H9 (cell line): Measurements from ENCODE around the gene PDXK. TPM values are rescaled to one million over a fixed set of nuclear protein-coding genes. Genes with fewer than 3 reads are reported as not detected.

ENCODE experiments used
- DNase-seq: peaks from one replicate; pipeline ENCODE4 v3.0.0-alpha.2; 2017
- H2AFZ ChIP-seq: one replicate; pipeline ENCODE4 v1.6.1; 2013; ENCODE audit warnings: mild to moderate bottlenecking, low read length, control low read depth, moderate library complexity
- H2AK5ac ChIP-seq: 2 replicates; pipeline ENCODE4 v1.6.1; 2013; ENCODE audit warnings: low read length, control low read depth, mixed read lengths; ENCODE audit not compliant: insufficient read length
- H2BK120ac ChIP-seq: one replicate; pipeline ENCODE4 v1.6.1; 2013; ENCODE audit warnings: low read depth, mild to moderate bottlenecking, low read length, control low read depth, inconsistent platforms; ENCODE audit not compliant: poor library complexity, severe bottlenecking
- H2BK12ac ChIP-seq: 2 replicates; pipeline ENCODE4 v1.6.1; 2013; ENCODE audit warnings: low read length, control low read depth, mixed read lengths, low read depth; ENCODE audit not compliant: insufficient read length
- H2BK15ac ChIP-seq: 2 replicates; pipeline ENCODE4 v1.6.1; 2013; ENCODE audit warnings: low read depth, low read length, control low read depth
- H2BK20ac ChIP-seq: one replicate; pipeline ENCODE4 v1.6.1; 2013; ENCODE audit warnings: low read depth, mild to moderate bottlenecking, low read length, control low read depth, inconsistent platforms; ENCODE audit not compliant: poor library complexity, severe bottlenecking
- H2BK5ac ChIP-seq: 2 replicates; pipeline ENCODE4 v1.6.1; 2013; ENCODE audit warnings: low read length, control low read depth, mixed read lengths; ENCODE audit not compliant: insufficient read length
- H3K14ac ChIP-seq: 2 replicates; pipeline ENCODE4 v1.6.1; 2013; ENCODE audit warnings: low read length, control low read depth; ENCODE audit not compliant: insufficient read depth
- H3K18ac ChIP-seq: 2 replicates; pipeline ENCODE4 v1.6.1; 2013; ENCODE audit warnings: low read depth, mild to moderate bottlenecking, mixed read lengths, low read length, control low read depth; ENCODE audit not compliant: insufficient read length
- H3K23ac ChIP-seq: 2 replicates; pipeline ENCODE4 v1.6.1; 2013; ENCODE audit warnings: low read length, control low read depth, mixed read lengths, low read depth; ENCODE audit not compliant: insufficient read length
- H3K23me2 ChIP-seq: 2 replicates; pipeline ENCODE4 v1.6.1; 2013; ENCODE audit warnings: low read depth, mild to moderate bottlenecking, mixed read lengths, low read length, control low read depth; ENCODE audit not compliant: insufficient read length, poor library complexity, severe bottlenecking
- H3K27ac ChIP-seq: 2 replicates; pipeline ENCODE4 v1.5.1; 2013; ENCODE audit warnings: low read length, control low read depth, mixed read lengths, low read depth; ENCODE audit not compliant: insufficient read length
- H3K27me3 ChIP-seq: 2 replicates; pipeline ENCODE4 v1.6.1; 2013; ENCODE audit warnings: low read length, control low read depth, inconsistent platforms; ENCODE audit not compliant: insufficient read depth
- H3K4ac ChIP-seq: 2 replicates; pipeline ENCODE4 v1.6.1; 2013; ENCODE audit warnings: low read depth, mild to moderate bottlenecking, control low read depth, inconsistent platforms, low read length, moderate library complexity
- H3K4me1 ChIP-seq: 2 replicates; pipeline ENCODE4 v1.6.1; 2013; ENCODE audit warnings: low read length, control low read depth, inconsistent platforms; ENCODE audit not compliant: insufficient read depth
- H3K4me2 ChIP-seq: 2 replicates; pipeline ENCODE4 v1.6.1; 2013; ENCODE audit warnings: low read length, control low read depth, mixed read lengths; ENCODE audit not compliant: insufficient read length, insufficient read depth
- H3K56ac ChIP-seq: 2 replicates; pipeline ENCODE4 v1.6.1; 2013; ENCODE audit warnings: low read depth, mild to moderate bottlenecking, mixed read lengths, low read length, control low read depth; ENCODE audit not compliant: insufficient read length
- H3K79me1 ChIP-seq: 2 replicates; pipeline ENCODE4 v1.6.1; 2013; ENCODE audit warnings: low read depth, mild to moderate bottlenecking, moderate library complexity, low read length, control low read depth, inconsistent platforms; ENCODE audit not compliant: insufficient read depth, poor library complexity, severe bottlenecking
- H3K79me2 ChIP-seq: 2 replicates; pipeline ENCODE4 v1.6.1; 2013; ENCODE audit warnings: low read length, control low read depth, inconsistent platforms; ENCODE audit not compliant: insufficient read depth
- H3K9ac ChIP-seq: 2 replicates; pipeline ENCODE4 v1.6.1; 2013; ENCODE audit warnings: low read length, control low read depth, mixed read lengths; ENCODE audit not compliant: insufficient read length; ENCODE audit errors: extremely low read depth
- H3K9me3 ChIP-seq: one replicate; pipeline ENCODE4 v1.6.1; 2013; ENCODE audit warnings: low read depth, low read length, inconsistent platforms; ENCODE audit not compliant: control insufficient read depth
- H3T11ph ChIP-seq: one replicate; pipeline ENCODE4 v1.6.1; 2013; ENCODE audit warnings: mild to moderate bottlenecking, low read length, control low read depth, inconsistent platforms
- H4K20me1 ChIP-seq: one replicate; pipeline ENCODE4 v1.6.1; 2013; ENCODE audit not compliant: control insufficient read depth, insufficient read length, insufficient read depth
- H4K5ac ChIP-seq: 2 replicates; pipeline ENCODE4 v1.6.1; 2013; ENCODE audit warnings: low read depth, mild to moderate bottlenecking, mixed read lengths, low read length, control low read depth; ENCODE audit not compliant: insufficient read length
- H4K8ac ChIP-seq: replicated peaks from 2 replicates; pipeline ENCODE4 v1.6.1; 2013; ENCODE audit warnings: low read length, control low read depth, mixed read lengths, low read depth; ENCODE audit not compliant: insufficient read length
- H4K91ac ChIP-seq: 2 replicates; pipeline ENCODE4 v1.6.1; 2013; ENCODE audit warnings: low read depth, mild to moderate bottlenecking, moderate library complexity, mixed read lengths, low read length, control low read depth; ENCODE audit not compliant: insufficient read length
- H3K27ac Mint-ChIP-seq, 3 experiments: 2 replicates in 2 of 3; 3 replicates in 1 of 3; pipeline ENCODE4 v1.8.0; 2020 to 2021; ENCODE audit warnings: mixed read lengths in 3 of 3, mild to moderate bottlenecking in 1 of 3, moderate library complexity in 1 of 3
- H3K27me3 Mint-ChIP-seq: 2 replicates; pipeline ENCODE4 v1.8.0; 2021; ENCODE audit warnings: low read depth, mild to moderate bottlenecking, moderate library complexity, mixed read lengths
- H3K36me3 Mint-ChIP-seq, 3 experiments: 2 replicates in 2 of 3; 3 replicates in 1 of 3; pipeline ENCODE4 v1.8.0; 2020 to 2021; ENCODE audit warnings: low read depth in 3 of 3, mixed read lengths in 3 of 3; ENCODE audit not compliant: insufficient read depth in 1 of 3
- H3K4me1 Mint-ChIP-seq, 2 experiments: 2 replicates each; pipeline ENCODE4 v1.8.0; 2020; ENCODE audit warnings: mixed read lengths in 2 of 2
- H3K4me3 Mint-ChIP-seq, 2 experiments: 2 replicates in 1 of 2; 3 replicates in 1 of 2; pipeline ENCODE4 v1.8.0; 2020 to 2021; ENCODE audit warnings: mild to moderate bottlenecking in 2 of 2, mixed read lengths in 2 of 2, moderate library complexity in 1 of 2
- H3K9me3 Mint-ChIP-seq, 2 experiments: 2 replicates in 1 of 2; 3 replicates in 1 of 2; pipeline ENCODE4 v1.8.0; 2020; ENCODE audit warnings: mild to moderate bottlenecking in 2 of 2, mixed read lengths in 2 of 2, moderate library complexity in 1 of 2
- WGBS: extraction: QIAGEN DNeasy Blood & Tissue Kit; methylation state at CpG from one replicate; pipeline ENCODE4 v1.1.7; 2013; ENCODE audit warnings: missing lambda C conversion rate, low lambda C conversion rate, mixed read lengths; ENCODE audit not compliant: insufficient read length; ENCODE audit errors: extremely low coverage; 5-methylcytosine and 5-hydroxymethylcytosine counted together
- total RNA-seq: library from RNA; stranded (reverse); gene quantifications from 2 replicates; pipeline ENCODE4 v1.2.1, GENCODE V29; 2021
- TF ChIP-seq, protein P1 (sequence below): fragments of 200-600 bp; sonication (generic); conservative IDR thresholded peaks from 3 replicates; pipeline ENCODE4 v1.8.0; 2021; ENCODE audit warnings: antibody characterized with exemption, mild to moderate bottlenecking

PDXK gene
- total RNA-seq, 1 experiment from 2014 or later: 109 TPM

DNA sequence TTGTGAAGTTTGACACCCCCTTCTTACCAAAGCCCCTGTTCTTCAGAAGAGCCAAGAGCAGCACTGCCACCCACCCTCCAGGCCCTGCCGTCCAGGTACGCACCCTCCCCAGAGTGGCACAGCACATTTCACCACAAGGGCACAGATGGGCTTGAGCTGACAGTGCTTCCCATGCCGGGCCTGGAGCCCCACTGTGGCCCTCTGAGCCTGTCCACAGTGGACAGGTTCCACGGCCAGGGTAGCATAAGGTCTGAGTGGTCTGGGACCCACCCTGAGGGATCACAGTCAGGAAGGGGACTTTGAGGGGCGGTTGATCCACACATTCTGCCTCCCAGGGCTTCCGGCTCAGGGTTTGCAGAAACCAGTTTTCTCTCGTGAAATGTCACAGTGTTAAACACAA, 28.6 kb upstream of the PDXK start:
- Histone ChIP-seq H4K20me1 (no peaks in the 10 kb centered on the region), H3K4me2 (no peak overlapping the region), H3K14ac (no peak overlapping the region), H4K5ac (no peak overlapping the region), H4K91ac (no peak overlapping the region), H4K8ac (no peak overlapping the region), H3K27me3 (no peaks in the 10 kb centered on the region), H3K23ac (no peak overlapping the region), H3K23me2 (no peaks in the 10 kb centered on the region), H2BK120ac (no peak overlapping the region), H3K9ac (no peak overlapping the region), H2BK15ac (no peak overlapping the region), H3K9me3 (no peaks in the 10 kb centered on the region), H2BK5ac (no peak overlapping the region), H3K79me1 (no peaks in the 10 kb centered on the region), H3T11ph (no peak overlapping the region), H3K18ac (no peak overlapping the region), H3K79me2 (no peaks in the 10 kb centered on the region), H3K27ac (no peak overlapping the region), H3K4ac (no peak overlapping the region), H2AK5ac (no peak overlapping the region), H2AFZ (no peak overlapping the region), H2BK20ac (no peak overlapping the region), H2BK12ac (no peak overlapping the region), H3K4me1 (no peaks in the 10 kb centered on the region), H3K56ac (no peak overlapping the region)
- no peak for DNase-seq
- Mint-ChIP-seq H3K36me3 (peaks cover 42 to 97% (median 93%) of the 10 kb centered on the region in 3 experiments; a peak in 6 of 7 replicates), H3K9me3 (no peaks in the 10 kb centered on the region), H3K27me3 (no peaks in the 10 kb centered on the region), H3K4me1 (no peaks in the 10 kb centered on the region), H3K27ac (peak overlapping the region in 1 of 3 experiments; percentile 64; a peak in 1 of 7 replicates), H3K4me3 (no peak overlapping the region)
- no CpG with 5 or more reads among the region's 7 CpGs for WGBS
- TF ChIP-seq, protein P1, sequence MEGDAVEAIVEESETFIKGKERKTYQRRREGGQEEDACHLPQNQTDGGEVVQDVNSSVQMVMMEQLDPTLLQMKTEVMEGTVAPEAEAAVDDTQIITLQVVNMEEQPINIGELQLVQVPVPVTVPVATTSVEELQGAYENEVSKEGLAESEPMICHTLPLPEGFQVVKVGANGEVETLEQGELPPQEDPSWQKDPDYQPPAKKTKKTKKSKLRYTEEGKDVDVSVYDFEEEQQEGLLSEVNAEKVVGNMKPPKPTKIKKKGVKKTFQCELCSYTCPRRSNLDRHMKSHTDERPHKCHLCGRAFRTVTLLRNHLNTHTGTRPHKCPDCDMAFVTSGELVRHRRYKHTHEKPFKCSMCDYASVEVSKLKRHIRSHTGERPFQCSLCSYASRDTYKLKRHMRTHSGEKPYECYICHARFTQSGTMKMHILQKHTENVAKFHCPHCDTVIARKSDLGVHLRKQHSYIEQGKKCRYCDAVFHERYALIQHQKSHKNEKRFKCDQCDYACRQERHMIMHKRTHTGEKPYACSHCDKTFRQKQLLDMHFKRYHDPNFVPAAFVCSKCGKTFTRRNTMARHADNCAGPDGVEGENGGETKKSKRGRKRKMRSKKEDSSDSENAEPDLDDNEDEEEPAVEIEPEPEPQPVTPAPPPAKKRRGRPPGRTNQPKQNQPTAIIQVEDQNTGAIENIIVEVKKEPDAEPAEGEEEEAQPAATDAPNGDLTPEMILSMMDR: no peak
